NCI-H524 treated with DMSO at 0.1 percent for 48 hours (cell line): Measurements from ENCODE around the gene NETO2.
A peak's percentile ranks its signal among the peaks of the same experiment; 100 is the strongest.

Experiments
- DNase-seq: peaks from one replicate; lab custom pipeline; 2025; lab: John Stamatoyannopoulos, UW

The NETO2 gene

GRCh38 chr16:47045459-47045858 lies 98.3 kb downstream of the NETO2 start:
- DNase-seq = no peak

- no peak for DNase-seq
Measured at GRCh38 chr16:47045023-47045422, 98.7 kb downstream of the NETO2 start.

- DNase-seq = no peak
Measured at GRCh38 chr16:47043970-47044684, 99.6 kb downstream of the NETO2 start.

GRCh38 chr16:47043200-47043599 lies 100.5 kb downstream of the NETO2 start:
- peak; percentile 54 for DNase-seq

- no peak for DNase-seq
Measured at GRCh38 chr16:47037746-47038458, 105.8 kb downstream of the NETO2 start.

- no peak for DNase-seq
Measured at GRCh38 chr16:47037396-47037745, 106.4 kb downstream of the NETO2 start.

GRCh38 chr16:47036201-47036600 lies 107.5 kb downstream of the NETO2 start:
- no peak for DNase-seq

GRCh38 chr16:47035436-47035835 lies 108.3 kb downstream of the NETO2 start:
- DNase-seq = no peak

GRCh38 chr16:47034455-47034854 lies 109.3 kb downstream of the NETO2 start:
- DNase-seq = no peak

GRCh38 chr16:47033176-47033575 lies 110.6 kb downstream of the NETO2 start:
- no peak for DNase-seq

- DNase-seq = no peak
Measured at GRCh38 chr16:47029724-47030123, 114.0 kb downstream of the NETO2 start.

GRCh38 chr16:47028767-47029377 lies 114.9 kb downstream of the NETO2 start:
- DNase-seq = no peak
